ENCODE data around the gene ACE2. TPM values are rescaled to one million over a fixed set of nuclear protein-coding genes. Genes with fewer than 3 reads are reported as not detected.

The ACE2 gene
- polyA plus RNA-seq, 1 of the 3 experiments (the other 2 are of a cell fraction): not detected

GRCh38 chrX:15619053-15619755 lies 18.4 kb upstream of the ACE2 start:
- Histone ChIP-seq H3K9ac (no peak overlapping the region), H3K9me3 (no peaks in the 10 kb centered on the region), H3K27ac (ENCODE audit: low read depth in 2 of 2, low read length in 1 of 2) (no peak overlapping the region), H3K4me2 (no peak overlapping the region), H3K36me3 (replicated peaks in 1 of 2; ENCODE audit: control insufficient read depth in 1 of 2, insufficient read depth in 2 of 2, low read length in 1 of 2) (no peaks in the 10 kb centered on the region), H3K79me2 (ENCODE audit: insufficient read depth) (no peaks in the 10 kb centered on the region), H3K4me3 (ENCODE audit: low read depth in 2 of 2, low read length in 1 of 2) (no peak overlapping the region), H3K27me3 (ENCODE audit: insufficient read depth) (no peaks in the 10 kb centered on the region), H3K9me2 (no peaks in the 10 kb centered on the region), H2AFZ (ENCODE audit: low read depth) (no peak overlapping the region), H4K20me1 (ENCODE audit: insufficient read depth) (no peaks in the 10 kb centered on the region), H3K4me1 (ENCODE audit: control insufficient read depth in 1 of 2, insufficient read depth in 2 of 2, low read depth in 1 of 2, low read length in 1 of 2) (no peaks in the 10 kb centered on the region), H3F3A (replicated peaks; ENCODE audit: insufficient read depth) (no peaks in the 10 kb centered on the region)
- POLR2A ChIA-PET: no interaction called here
- TF ChIP-seq GATA2 (CRISPR knock-in tag; IDR thresholded peaks at IDR 0.05): no peak
- no peak for TF ChIP-seq USF1 (IDR thresholded peaks at IDR 0.05; ENCODE audit: borderline replicate concordance, low read depth)
- TF ChIP-seq POLR2AphosphoS5 (IDR thresholded peaks at IDR 0.05; ENCODE audit: low read depth, low read length): no peak
- TF ChIP-seq MAX (IDR thresholded peaks at IDR 0.05; ENCODE audit: low read depth): no peak
- no peak for TF ChIP-seq RCOR1 (IDR thresholded peaks at IDR 0.05; ENCODE audit: low read length)
- DNase-seq: no peak
- 25% methylated on average over 3 of the region's 3 CpGs for WGBS (ENCODE audit: low lambda C conversion rate)
- CTCF ChIA-PET: interaction anchor here (1.0 kb wide), 1 partner anchor 29 kb away, joined by 3 read pairs; no protein-coding TSS in a partner anchor

GRCh38 chrX:15617111-15617510 lies 16.4 kb upstream of the ACE2 start:
- Histone ChIP-seq H3K79me2 (ENCODE audit: insufficient read depth) (no peaks in the 10 kb centered on the region), H4K20me1 (ENCODE audit: insufficient read depth) (no peaks in the 10 kb centered on the region), H3K27ac (ENCODE audit: low read depth in 2 of 2, low read length in 1 of 2) (no peak overlapping the region), H3K9ac (no peak overlapping the region), H3F3A (replicated peaks; ENCODE audit: insufficient read depth) (no peaks in the 10 kb centered on the region), H3K4me1 (ENCODE audit: control insufficient read depth in 1 of 2, insufficient read depth in 2 of 2, low read depth in 1 of 2, low read length in 1 of 2) (no peaks in the 10 kb centered on the region), H3K4me2 (no peak overlapping the region), H3K9me3 (no peaks in the 10 kb centered on the region), H3K36me3 (replicated peaks in 1 of 2; ENCODE audit: control insufficient read depth in 1 of 2, insufficient read depth in 2 of 2, low read length in 1 of 2) (no peaks in the 10 kb centered on the region), H3K4me3 (ENCODE audit: low read depth in 2 of 2, low read length in 1 of 2) (no peak overlapping the region), H3K9me2 (no peaks in the 10 kb centered on the region), H3K27me3 (ENCODE audit: insufficient read depth) (no peaks in the 10 kb centered on the region), H2AFZ (ENCODE audit: low read depth) (no peak overlapping the region)
- ChIA-PET POLR2A (no interaction called here), CTCF (no interaction called here)
- TF ChIP-seq USF2 (IDR thresholded peaks at IDR 0.05; ENCODE audit: borderline replicate concordance, low read depth, low read length) (no peak), PBX3 (IDR thresholded peaks at IDR 0.05) (no peak), EZH2phosphoT487 (IDR thresholded peaks at IDR 0.05; ENCODE audit: borderline replicate concordance, low read depth) (no peak), MAX (IDR thresholded peaks at IDR 0.05; ENCODE audit: low read depth) (no peak), SIN3A (IDR thresholded peaks at IDR 0.05; ENCODE audit: borderline replicate concordance, low read depth, low read length) (no peak), REST (IDR thresholded peaks at IDR 0.05; ENCODE audit: low read depth, low read length) (no peak)
- no peak for DNase-seq
- 33% methylated on average over 6 of the region's 6 CpGs for WGBS (ENCODE audit: low lambda C conversion rate)

All from SK-N-SH (cell line).